NB4 (cell line): ENCODE data around the gene BIRC5.

ENCODE experiments used
- DNase-seq: peaks from one replicate; pipeline ENCODE4 v3.0.0; 2010; ENCODE audit warnings: low read depth
- H3K4me3 ChIP-seq: one replicate; pipeline ENCODE4 v1.5.1; 2011; ENCODE audit warnings: mild to moderate bottlenecking, low read depth, low read length, moderate library complexity
- MYC ChIP-seq: IDR thresholded peaks from 2 replicates; pipeline ENCODE4 v1.6.1; 2011; ENCODE audit warnings: low read depth, low read length
- POLR2A ChIP-seq: IDR thresholded peaks from 2 replicates; pipeline ENCODE4 v1.6.1; 2011; ENCODE audit warnings: mild to moderate bottlenecking; ENCODE audit not compliant: insufficient read length; ENCODE audit errors: extremely low read depth
- TF ChIP-seq, protein P1 (sequence below): IDR thresholded peaks from one replicate; pipeline ENCODE4 v1.5.1; 2012; ENCODE audit warnings: low read depth, low read length
- TF ChIP-seq, protein P2 (sequence below): IDR thresholded peaks from 2 replicates; pipeline ENCODE4 v1.6.1; 2011; ENCODE audit warnings: low read depth, low read length

BIRC5 gene

DNA sequence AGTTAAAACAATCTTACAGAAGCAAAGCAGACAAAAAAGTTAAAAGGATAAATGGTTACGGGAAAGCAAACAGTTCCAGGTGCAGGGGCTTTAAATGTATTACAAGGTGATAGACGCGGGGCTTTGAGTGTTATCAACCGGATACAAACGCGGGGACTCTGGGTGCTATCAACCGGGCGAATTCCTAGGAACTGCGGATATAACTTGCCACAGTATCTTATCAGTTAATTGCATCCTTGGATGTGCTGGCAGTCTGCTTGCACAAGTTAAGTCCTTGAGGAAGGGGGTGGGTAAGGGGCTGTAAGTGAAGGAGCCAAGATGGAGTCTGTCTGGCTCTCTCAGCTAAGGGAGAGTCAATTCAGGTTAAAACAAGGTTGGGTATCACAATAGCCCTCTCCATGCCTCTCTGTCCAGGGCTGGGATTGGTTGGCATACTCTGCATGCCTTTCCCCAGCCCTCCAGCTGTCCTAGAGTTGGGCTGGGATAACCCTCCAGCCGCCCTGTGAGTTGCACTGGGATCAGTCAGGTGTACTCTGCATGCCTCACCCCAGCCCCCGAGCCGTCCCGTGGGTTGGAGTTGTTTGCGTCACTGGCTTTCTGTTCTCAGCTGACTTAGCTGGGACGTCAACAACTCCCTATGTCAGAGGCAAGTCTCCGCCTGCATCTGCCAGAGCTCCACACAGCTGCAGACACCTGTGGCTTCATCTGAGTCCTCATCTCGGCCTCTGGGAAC lies 58.3 kb downstream of the BIRC5 start:
- DNase-seq, result no peak
- no peak for TF ChIP-seq POLR2A
- TF ChIP-seq, protein P1, sequence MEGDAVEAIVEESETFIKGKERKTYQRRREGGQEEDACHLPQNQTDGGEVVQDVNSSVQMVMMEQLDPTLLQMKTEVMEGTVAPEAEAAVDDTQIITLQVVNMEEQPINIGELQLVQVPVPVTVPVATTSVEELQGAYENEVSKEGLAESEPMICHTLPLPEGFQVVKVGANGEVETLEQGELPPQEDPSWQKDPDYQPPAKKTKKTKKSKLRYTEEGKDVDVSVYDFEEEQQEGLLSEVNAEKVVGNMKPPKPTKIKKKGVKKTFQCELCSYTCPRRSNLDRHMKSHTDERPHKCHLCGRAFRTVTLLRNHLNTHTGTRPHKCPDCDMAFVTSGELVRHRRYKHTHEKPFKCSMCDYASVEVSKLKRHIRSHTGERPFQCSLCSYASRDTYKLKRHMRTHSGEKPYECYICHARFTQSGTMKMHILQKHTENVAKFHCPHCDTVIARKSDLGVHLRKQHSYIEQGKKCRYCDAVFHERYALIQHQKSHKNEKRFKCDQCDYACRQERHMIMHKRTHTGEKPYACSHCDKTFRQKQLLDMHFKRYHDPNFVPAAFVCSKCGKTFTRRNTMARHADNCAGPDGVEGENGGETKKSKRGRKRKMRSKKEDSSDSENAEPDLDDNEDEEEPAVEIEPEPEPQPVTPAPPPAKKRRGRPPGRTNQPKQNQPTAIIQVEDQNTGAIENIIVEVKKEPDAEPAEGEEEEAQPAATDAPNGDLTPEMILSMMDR, result no peak
- TF ChIP-seq MYC, result no peak
- TF ChIP-seq, protein P2, sequence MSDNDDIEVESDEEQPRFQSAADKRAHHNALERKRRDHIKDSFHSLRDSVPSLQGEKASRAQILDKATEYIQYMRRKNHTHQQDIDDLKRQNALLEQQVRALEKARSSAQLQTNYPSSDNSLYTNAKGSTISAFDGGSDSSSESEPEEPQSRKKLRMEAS, result no peak
- no peak overlapping the region for H3K4me3 ChIP-seq

DNA sequence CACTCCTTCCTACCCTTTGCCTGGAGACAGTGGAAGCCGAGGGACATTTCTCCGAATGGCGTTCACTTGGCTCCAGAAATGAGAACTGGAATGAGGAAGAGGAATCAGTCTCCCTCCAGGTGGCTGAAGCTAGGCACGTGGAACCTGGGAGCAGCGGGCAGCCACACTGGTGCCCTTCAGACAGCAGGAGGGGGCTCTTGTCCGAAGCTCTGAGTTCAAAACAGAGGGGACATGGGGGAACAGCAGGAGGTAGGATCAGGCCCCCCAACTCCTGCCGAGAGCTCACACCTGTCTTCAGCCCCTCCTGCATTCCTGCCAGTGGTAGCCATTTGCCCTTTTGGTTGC lies 58.8 kb downstream of the BIRC5 start:
- H3K4me3 ChIP-seq, result no peak overlapping the region
- TF ChIP-seq, protein P2, result no peak
- no peak for TF ChIP-seq POLR2A
- TF ChIP-seq, protein P1, result no peak
- no peak for TF ChIP-seq MYC
- no peak for DNase-seq

DNA sequence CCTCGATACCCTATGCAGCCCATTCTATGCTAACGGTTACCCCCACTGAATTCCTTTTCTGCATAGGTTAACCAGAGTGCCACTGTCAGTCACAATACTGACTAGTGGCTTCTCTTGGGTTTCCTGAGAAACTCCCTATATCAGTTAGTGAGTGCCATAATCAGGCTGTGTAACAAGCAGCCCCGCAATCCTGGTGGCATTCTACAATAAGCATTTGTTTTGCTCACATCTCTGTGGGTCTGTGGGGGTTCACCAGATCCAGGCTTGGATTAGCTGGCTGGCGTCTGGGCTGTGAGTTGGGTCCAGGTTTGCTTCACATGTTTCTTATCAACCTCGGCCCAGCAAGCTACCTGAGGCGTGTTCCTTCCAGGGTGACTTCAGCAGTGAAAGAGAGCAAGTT lies 59.8 kb downstream of the BIRC5 start:
- TF ChIP-seq, protein P1, result no peak
- DNase-seq, result no peak
- H3K4me3 ChIP-seq, result no peak overlapping the region
